ENCODE data around the gene IGSF23.
"Not testable (repeated sequence)": the region's sequence is repeated elsewhere in the genome, so short reads cannot be mapped to it uniquely, and the experiment has no call there.

IGSF23 gene

DNA sequence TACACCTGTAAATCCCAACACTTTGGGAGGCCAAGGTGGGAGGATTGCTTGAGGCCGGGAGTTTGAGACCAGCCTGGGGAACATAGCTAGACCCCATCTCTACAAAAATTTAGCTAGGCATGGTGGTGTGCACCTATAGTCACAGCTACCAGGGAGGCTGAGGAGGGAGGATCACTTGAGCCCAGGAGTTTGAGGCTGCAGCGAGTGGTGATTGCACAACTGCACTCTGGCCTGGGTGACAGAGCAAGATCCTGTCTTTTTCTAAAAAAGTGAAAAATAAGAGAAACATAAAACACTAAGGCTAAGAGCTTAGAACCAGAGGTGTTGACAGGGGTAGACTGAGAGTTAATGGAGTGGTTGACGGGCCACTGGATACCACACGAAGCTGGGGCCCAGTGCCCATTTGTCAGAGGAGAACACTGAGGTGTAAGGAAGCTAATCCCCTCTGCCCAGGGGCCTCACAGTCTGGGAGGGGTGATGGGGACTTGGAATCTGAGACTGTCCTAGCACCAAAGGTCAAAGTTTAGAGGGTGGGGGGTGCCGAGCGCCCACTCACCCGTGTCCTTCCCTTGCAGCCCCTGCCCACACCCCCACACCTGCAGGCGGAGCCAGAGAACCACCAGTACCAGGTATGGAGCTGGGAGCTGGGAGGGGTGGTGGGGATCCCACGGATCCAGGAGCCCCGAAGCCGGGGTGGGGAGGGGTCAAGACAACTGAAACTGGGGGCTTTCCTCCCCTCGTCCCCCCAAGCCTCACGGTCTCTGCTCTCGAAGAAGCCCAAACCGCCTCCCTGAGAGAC lies 68.8 kb downstream of the IGSF23 start:
- no peak overlapping the region for H3K4me3 ChIP-seq (ENCODE audit: low read length)
- DNase-seq (ENCODE audit: low read depth, low spot score), result no peak

- H3K4me3 ChIP-seq (ENCODE audit: low read length), result no peak overlapping the region
- DNase-seq (ENCODE audit: low read depth, low spot score), result no peak
These were observed 69.4 kb downstream of the IGSF23 start for GRCh38 chr19:44682807-44683206.

GRCh38 chr19:44683434-44684210 lies 70.3 kb downstream of the IGSF23 start:
- H3K4me3 ChIP-seq (ENCODE audit: low read length), result no peak overlapping the region
- DNase-seq (ENCODE audit: low read depth, low spot score), result no peak

- DNase-seq (ENCODE audit: low read depth, low spot score), result not testable (repeated sequence)
These were observed 71.0 kb downstream of the IGSF23 start for GRCh38 chr19:44684396-44684795.

GRCh38 chr19:44684892-44685863 lies 71.8 kb downstream of the IGSF23 start:
- no peak for DNase-seq (ENCODE audit: low read depth, low spot score)
- H3K4me3 ChIP-seq (ENCODE audit: low read length), result no peak overlapping the region

More at GRCh38 chr19:44684396-44684795, 71.0 kb downstream of the IGSF23 start:
- H3K4me3 ChIP-seq (ENCODE audit: low read length), result not testable (repeated sequence)

GRCh38 chr19:44685877-44686276 lies 72.5 kb downstream of the IGSF23 start:
- H3K4me3 ChIP-seq (ENCODE audit: low read length), result no peak overlapping the region
- no peak for DNase-seq (ENCODE audit: low read depth, low spot score)
